Prostate gland (tissue), 2 donors: Measurements from ENCODE around the gene DNAJC11.

Source experiments
- POLR2A ChIP-seq: fragments of 450-650 bp; IDR thresholded peaks from one replicate; pipeline ENCODE4 v1.6.1; 2016; ENCODE audit warnings: antibody characterized with exemption, mild to moderate bottlenecking
- POLR2AphosphoS5 ChIP-seq: sonication (generic); formaldehyde crosslinking; IDR thresholded peaks from one replicate; pipeline ENCODE4 v1.6.1; 2017; ENCODE audit warnings: antibody characterized with exemption
- TF ChIP-seq, protein P1 (sequence below), 4 experiments: fragments of 200-600 bp in 2 of 4; fragments of 450-650 bp in 2 of 4; sonication (generic) in 2 of 4; IDR thresholded peaks; 1 replicate in 3 of 4; 2 replicates in 1 of 4; pipeline ENCODE4 v1.5.1; 2016 to 2019; ENCODE audit warnings: antibody characterized with exemption in 4 of 4, mild to moderate bottlenecking in 2 of 4, moderate library complexity in 2 of 4

DNA sequence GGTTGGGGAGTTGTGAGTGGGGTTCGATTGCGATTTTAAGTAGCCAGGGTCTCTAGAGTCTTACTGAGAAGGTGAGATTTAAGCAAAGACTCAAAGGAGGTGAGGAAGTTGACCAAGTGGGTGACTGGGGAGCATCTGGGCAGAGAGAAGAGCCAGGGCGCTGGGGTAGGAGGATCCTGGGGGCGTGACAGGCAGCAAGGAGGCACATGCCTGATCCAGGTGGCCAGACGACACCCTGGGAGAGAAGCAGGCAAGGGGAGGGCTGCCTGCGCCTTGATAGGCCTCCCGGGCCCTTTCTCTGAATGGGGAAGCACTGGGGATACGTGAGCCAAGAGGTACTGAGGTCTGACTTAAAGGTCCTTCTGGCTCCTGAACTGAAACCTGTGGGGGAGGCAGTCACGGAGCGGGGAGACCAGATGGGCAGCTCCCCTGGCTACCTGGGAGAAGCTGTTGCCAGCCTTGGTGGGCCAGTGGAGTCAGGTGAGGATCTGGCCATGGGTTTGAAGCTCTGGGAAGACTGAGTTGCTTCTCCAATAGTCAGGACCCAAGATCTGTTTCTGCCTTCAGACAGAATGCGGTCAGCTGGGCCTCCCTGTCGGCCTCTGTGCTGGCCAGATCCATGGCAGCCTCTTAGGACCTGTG is 116.4 kb downstream of the DNAJC11 start:
- TF ChIP-seq, protein P1, sequence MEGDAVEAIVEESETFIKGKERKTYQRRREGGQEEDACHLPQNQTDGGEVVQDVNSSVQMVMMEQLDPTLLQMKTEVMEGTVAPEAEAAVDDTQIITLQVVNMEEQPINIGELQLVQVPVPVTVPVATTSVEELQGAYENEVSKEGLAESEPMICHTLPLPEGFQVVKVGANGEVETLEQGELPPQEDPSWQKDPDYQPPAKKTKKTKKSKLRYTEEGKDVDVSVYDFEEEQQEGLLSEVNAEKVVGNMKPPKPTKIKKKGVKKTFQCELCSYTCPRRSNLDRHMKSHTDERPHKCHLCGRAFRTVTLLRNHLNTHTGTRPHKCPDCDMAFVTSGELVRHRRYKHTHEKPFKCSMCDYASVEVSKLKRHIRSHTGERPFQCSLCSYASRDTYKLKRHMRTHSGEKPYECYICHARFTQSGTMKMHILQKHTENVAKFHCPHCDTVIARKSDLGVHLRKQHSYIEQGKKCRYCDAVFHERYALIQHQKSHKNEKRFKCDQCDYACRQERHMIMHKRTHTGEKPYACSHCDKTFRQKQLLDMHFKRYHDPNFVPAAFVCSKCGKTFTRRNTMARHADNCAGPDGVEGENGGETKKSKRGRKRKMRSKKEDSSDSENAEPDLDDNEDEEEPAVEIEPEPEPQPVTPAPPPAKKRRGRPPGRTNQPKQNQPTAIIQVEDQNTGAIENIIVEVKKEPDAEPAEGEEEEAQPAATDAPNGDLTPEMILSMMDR (IDR thresholded peaks at IDR 0.05) = no peak
- no peak for TF ChIP-seq POLR2A
- TF ChIP-seq POLR2AphosphoS5 = no peak
